Measurements from ENCODE around the gene INPP5J.
"Not testable (repeated sequence)": the region's sequence is repeated elsewhere in the genome, so short reads cannot be mapped to it uniquely, and the experiment has no call there.

The INPP5J gene

GRCh38 chr22:31102441-31103081 is 20.2 kb upstream of the INPP5J start:
- DNase-seq (ENCODE audit: low spot score), result no peak
- peaks cover 4% of the 10 kb centered on the region for H3K4me1 Mint-ChIP-seq (ENCODE audit: low read depth)
- H3K9me3 Mint-ChIP-seq, result no peaks in the 10 kb centered on the region
- no peaks in the 10 kb centered on the region for H3K27me3 Mint-ChIP-seq (ENCODE audit: low read depth)
- no peak overlapping the region for H3K27ac Mint-ChIP-seq
- H3K4me3 Mint-ChIP-seq, result no peak overlapping the region
- H3K36me3 Mint-ChIP-seq (ENCODE audit: low read depth), result peaks cover 4% of the 10 kb centered on the region

- H3K36me3 Mint-ChIP-seq (ENCODE audit: low read depth), result peaks cover 4% of the 10 kb centered on the region
- H3K4me3 Mint-ChIP-seq, result no peak overlapping the region
Observed at GRCh38 chr22:31103111-31103510, 19.7 kb upstream of the INPP5J start.

GRCh38 chr22:31103899-31104694 is 18.7 kb upstream of the INPP5J start:
- peaks cover 9% of the 10 kb centered on the region for H3K4me1 Mint-ChIP-seq (ENCODE audit: low read depth)
- no peak overlapping the region for H3K27ac Mint-ChIP-seq
- no peak overlapping the region for H3K4me3 Mint-ChIP-seq

More at GRCh38 chr22:31103111-31103510, 19.7 kb upstream of the INPP5J start:
- H3K4me1 Mint-ChIP-seq (ENCODE audit: low read depth), result peaks cover 9% of the 10 kb centered on the region
- H3K9me3 Mint-ChIP-seq, result no peaks in the 10 kb centered on the region
- H3K27me3 Mint-ChIP-seq (ENCODE audit: low read depth), result no peaks in the 10 kb centered on the region
- no peak for DNase-seq (ENCODE audit: low spot score)
- H3K27ac Mint-ChIP-seq, result no peak overlapping the region

GRCh38 chr22:31104869-31105268 is 17.9 kb upstream of the INPP5J start:
- Mint-ChIP-seq H3K4me3 (no peak overlapping the region), H3K27me3 (ENCODE audit: low read depth) (no peaks in the 10 kb centered on the region), H3K9me3 (no peaks in the 10 kb centered on the region), H3K4me1 (ENCODE audit: low read depth) (peaks cover 9% of the 10 kb centered on the region), H3K36me3 (ENCODE audit: low read depth) (no peaks in the 10 kb centered on the region), H3K27ac (no peak overlapping the region)
- DNase-seq (ENCODE audit: low spot score), result no peak

More at GRCh38 chr22:31103899-31104694, 18.7 kb upstream of the INPP5J start:
- Mint-ChIP-seq H3K9me3 (no peaks in the 10 kb centered on the region), H3K36me3 (ENCODE audit: low read depth) (no peaks in the 10 kb centered on the region), H3K27me3 (ENCODE audit: low read depth) (no peaks in the 10 kb centered on the region)
- no peak for DNase-seq (ENCODE audit: low spot score)

- H3K27ac Mint-ChIP-seq, result no peak overlapping the region
- no peaks in the 10 kb centered on the region for H3K27me3 Mint-ChIP-seq (ENCODE audit: low read depth)
- no peaks in the 10 kb centered on the region for H3K36me3 Mint-ChIP-seq (ENCODE audit: low read depth)
- H3K4me1 Mint-ChIP-seq (ENCODE audit: low read depth), result peaks cover 9% of the 10 kb centered on the region
- H3K9me3 Mint-ChIP-seq, result no peaks in the 10 kb centered on the region
- no peak overlapping the region for H3K4me3 Mint-ChIP-seq
- DNase-seq (ENCODE audit: low spot score), result no peak
Observed at GRCh38 chr22:31105282-31105929, 17.4 kb upstream of the INPP5J start.

- Mint-ChIP-seq H3K4me3 (peak overlapping the region; percentile 56), H3K27ac (no peak overlapping the region), H3K4me1 (ENCODE audit: low read depth) (peaks cover 9% of the 10 kb centered on the region), H3K9me3 (no peaks in the 10 kb centered on the region), H3K36me3 (ENCODE audit: low read depth) (no peaks in the 10 kb centered on the region), H3K27me3 (ENCODE audit: low read depth) (no peaks in the 10 kb centered on the region)
- DNase-seq (ENCODE audit: low spot score), result no peak
Observed at GRCh38 chr22:31106001-31106571, 16.7 kb upstream of the INPP5J start.

GRCh38 chr22:31106731-31107177 is 16.0 kb upstream of the INPP5J start:
- no peaks in the 10 kb centered on the region for H3K9me3 Mint-ChIP-seq
- H3K4me1 Mint-ChIP-seq (ENCODE audit: low read depth), result peaks cover 9% of the 10 kb centered on the region
- no peaks in the 10 kb centered on the region for H3K36me3 Mint-ChIP-seq (ENCODE audit: low read depth)
- H3K27ac Mint-ChIP-seq, result peak overlapping the region; percentile 41
- peak overlapping the region; percentile 81 for H3K4me3 Mint-ChIP-seq
- no peak for DNase-seq (ENCODE audit: low spot score)
- H3K27me3 Mint-ChIP-seq (ENCODE audit: low read depth), result no peaks in the 10 kb centered on the region

- H3K9me3 Mint-ChIP-seq, result no peaks in the 10 kb centered on the region
- H3K36me3 Mint-ChIP-seq (ENCODE audit: low read depth), result no peaks in the 10 kb centered on the region
- H3K4me3 Mint-ChIP-seq, result peak within 1 kb of the TSS; percentile 81
- DNase-seq (ENCODE audit: low spot score), result peak; percentile 91
- no peaks in the 10 kb centered on the region for H3K27me3 Mint-ChIP-seq (ENCODE audit: low read depth)
- H3K27ac Mint-ChIP-seq, result peak within 1 kb of the TSS; percentile 41
- peaks cover 9% of the 10 kb centered on the region for H3K4me1 Mint-ChIP-seq (ENCODE audit: low read depth)
Observed at GRCh38 chr22:31107178-31107893, 15.4 kb upstream of the INPP5J start, which contains the start of gene SELENOM. TSS of gene SELENOM (minus strand) at chr22:31107568. CDS start at chr22:31107505, 63 bp downstream.

GRCh38 chr22:31107894-31108218 is 14.9 kb upstream of the INPP5J start:
- Mint-ChIP-seq H3K4me1 (ENCODE audit: low read depth) (peaks cover 9% of the 10 kb centered on the region), H3K9me3 (no peaks in the 10 kb centered on the region), H3K27ac (peak overlapping the region; percentile 1), H3K36me3 (ENCODE audit: low read depth) (no peaks in the 10 kb centered on the region), H3K27me3 (ENCODE audit: low read depth) (no peaks in the 10 kb centered on the region), H3K4me3 (peak overlapping the region; percentile 81)
- no peak for DNase-seq (ENCODE audit: low spot score)

- H3K36me3 Mint-ChIP-seq (ENCODE audit: low read depth); H3K9me3 Mint-ChIP-seq; H3K4me1 Mint-ChIP-seq (ENCODE audit: low read depth): not testable (repeated sequence)
Observed at GRCh38 chr22:31112547-31113091, 10.1 kb upstream of the INPP5J start.

GRCh38 chr22:31118046-31118820 is 4.5 kb upstream of the INPP5J start:
- no peaks in the 10 kb centered on the region for H3K9me3 Mint-ChIP-seq
- no peak overlapping the region for H3K27ac Mint-ChIP-seq
- no peaks in the 10 kb centered on the region for H3K4me1 Mint-ChIP-seq (ENCODE audit: low read depth)
- no peak for DNase-seq (ENCODE audit: low spot score)
- H3K4me3 Mint-ChIP-seq, result no peak overlapping the region
- no peaks in the 10 kb centered on the region for H3K36me3 Mint-ChIP-seq (ENCODE audit: low read depth)
- H3K27me3 Mint-ChIP-seq (ENCODE audit: low read depth), result no peaks in the 10 kb centered on the region

More at GRCh38 chr22:31112547-31113091, 10.1 kb upstream of the INPP5J start:
- not testable (repeated sequence) for H3K4me3 Mint-ChIP-seq; H3K27ac Mint-ChIP-seq; DNase-seq (ENCODE audit: low spot score); H3K27me3 Mint-ChIP-seq (ENCODE audit: low read depth)

- Mint-ChIP-seq H3K36me3 (ENCODE audit: low read depth) (no peaks in the 10 kb centered on the region), H3K27ac (no peak overlapping the region), H3K4me1 (ENCODE audit: low read depth) (no peaks in the 10 kb centered on the region), H3K9me3 (no peaks in the 10 kb centered on the region), H3K4me3 (no peak overlapping the region), H3K27me3 (ENCODE audit: low read depth) (no peaks in the 10 kb centered on the region)
- no peak for DNase-seq (ENCODE audit: low spot score)
Observed at GRCh38 chr22:31119026-31119717, 3.6 kb upstream of the INPP5J start.

All from T-helper 2 cell treated with Interferon-gamma antibody and Interleukin-4, amounts not matched to agents 5 μg/mL and 100 μg/mL, for 36 hours (primary cell).